Adrenal gland (tissue), 12 donors: ENCODE results near the gene EXOC4. TPM values are rescaled to one million over a fixed set of nuclear protein-coding genes. Genes with fewer than 3 reads are reported as not detected.

ENCODE experiments used
- DNase-seq, 7 donors: peaks; one replicate each; pipeline ENCODE4 v3.0.0-alpha.2; 2019 to 2020
- H3K27ac ChIP-seq, 5 donors: fragments of 200-600 bp; sonication (generic) in 4 of 5; 1 replicate in 3 of 5; 2 replicates in 2 of 5; pipeline versions ENCODE4 v1.5.1 to v1.8.0; 2016 to 2020; ENCODE audit warnings: mild to moderate bottlenecking in 1 of 5
- H3K27me3 ChIP-seq: fragments of 200-600 bp; 2 replicates; pipeline ENCODE4 v1.8.0; 2021
- H3K36me3 ChIP-seq, 2 donors: fragments of 200-600 bp; replicated peaks in 1 of 2; 1 replicate in 1 of 2; 2 replicates in 1 of 2; pipeline versions ENCODE4 v1.5.1 to v1.8.0; 2018 to 2022
- H3K4me1 ChIP-seq, 2 donors: fragments of 200-600 bp; replicated peaks in 1 of 2; 1 replicate in 1 of 2; 2 replicates in 1 of 2; pipeline versions ENCODE4 v1.5.1 to v1.8.0; 2018 to 2021
- H3K4me3 ChIP-seq, 4 donors: fragments of 200-600 bp; sonication (generic) in 3 of 4; one replicate each; pipeline ENCODE4 v1.5.1; 2016 to 2018
- H3K9me3 ChIP-seq, 3 donors: fragments of 200-600 bp; sonication (generic) in 1 of 3; replicated peaks in 1 of 3; 1 replicate in 2 of 3; 2 replicates in 1 of 3; pipeline versions ENCODE4 v1.5.1 to v1.8.0; 2016 to 2021
- CTCF ChIP-seq, 6 experiments: fragments of 450-650 bp in 4 of 6; fragments of 200-600 bp in 2 of 6; sonication (generic) in 1 of 6; IDR thresholded peaks; 1 replicate in 5 of 6; 2 replicates in 1 of 6; pipeline versions ENCODE4 v1.5.1 to v1.8.0; 2016 to 2021; ENCODE audit warnings: antibody characterized with exemption in 6 of 6, mild to moderate bottlenecking in 2 of 6, moderate library complexity in 1 of 6
- POLR2A ChIP-seq, 2 donors: fragments of 450-650 bp; IDR thresholded peaks; one replicate each; pipeline ENCODE4 v1.6.1; 2017; ENCODE audit warnings: antibody characterized with exemption in 2 of 2, mild to moderate bottlenecking in 2 of 2, moderate library complexity in 1 of 2
- WGBS, 4 donors: extraction: QIAGEN DNeasy Blood & Tissue Kit in 2 of 4; methylation state at CpG; one replicate each; pipeline versions ENCODE4 v1.1.5 to v1.1.7; 2013 to 2017; 5-methylcytosine and 5-hydroxymethylcytosine counted together
- intact Hi-C, 2 donors: fragments of 100-400 bp; cut with DNase I; formaldehyde crosslinking; loops; one replicate each; pipeline versions ENCODE4 v1.14.1 to v1.15.0; 2022 to 2023
- polyA plus RNA-seq, 3 donors: library from polyadenylated mRNA; stranded (reverse); fragments of 200-250 nt in 2 of 3; fragments of 350-450 nt in 1 of 3; fragmentation: Illumina TruSeq in 1 of 3; extraction: RNeasy Lipid Tissue Mini Kit (QIAGEN cat#74804) in 1 of 3; gene quantifications; one replicate each; pipeline ENCODE4 v1.2.3, GENCODE V29; 2013 to 2014
- total RNA-seq, 9 donors: library from RNA; depleted of rRNA in 4 of 9; stranded (reverse); fragments of >200 nt in 4 of 9; fragments of 120-200 nt in 1 of 9; fragmentation: NEBNext Ultra II Directional in 1 of 9; extraction: Animal tissue kit (Norgen Biotek cat#: 25700) in 1 of 9; gene quantifications; one replicate each; pipeline versions ENCODE4 v1.1.0 to v1.2.4, GENCODE V29; 2013 to 2023
- donor health status: healthy with polysubstance abuse.
- donor health status: Bipolar disorder and iron deficiency.
- donor health status: DM: yes; HTN: yes; CAD: no.
- donor health status: DM: no; HTN: no; CAD: no.
- donor health status: DM: no; HTN: no; CAD: no.
- donor health status: DM: yes; HTN: yes; CAD: no.

EXOC4 gene
- total and polyA plus RNA-seq, 12 donors, result 12.5 to 93.8 (median 67.4) TPM

- no peak for DNase-seq
- no peaks in the 10 kb centered on the region for H3K36me3 ChIP-seq
- TF ChIP-seq POLR2A (IDR thresholded peaks at IDR 0.05), result no peak
- no peak for TF ChIP-seq CTCF (IDR thresholded peaks at IDR 0.05)
- peaks cover 0 to 13% of the 10 kb centered on the region in 2 donors for H3K4me1 ChIP-seq
- 22 to 51% (median 35%) methylated on average over 2 of the region's 2 CpGs for WGBS, 4 donors
- H3K9me3 ChIP-seq, result no peaks in the 10 kb centered on the region
- H3K27me3 ChIP-seq, result no peaks in the 10 kb centered on the region
- no peak overlapping the region for H3K4me3 ChIP-seq
- no peak overlapping the region for H3K27ac ChIP-seq
- intact Hi-C loops, result no loop called here
Measured at GRCh38 chr7:133645884-133646391, 393.1 kb downstream of the EXOC4 start.

GRCh38 chr7:133646472-133647315, 393.8 kb downstream of the EXOC4 start:
- intact Hi-C loops, result no loop called here
- no peaks in the 10 kb centered on the region for H3K9me3 ChIP-seq
- DNase-seq, result no peak
- no peaks in the 10 kb centered on the region for H3K36me3 ChIP-seq
- no peak overlapping the region for H3K27ac ChIP-seq
- TF ChIP-seq POLR2A (IDR thresholded peaks at IDR 0.05), result no peak
- no peak for TF ChIP-seq CTCF (IDR thresholded peaks at IDR 0.05)
- no peaks in the 10 kb centered on the region for H3K27me3 ChIP-seq
- WGBS, 4 donors, result 84 to 96% (median 92%) methylated on average over 7 of the region's 7 CpGs
- H3K4me3 ChIP-seq, result no peak overlapping the region
- peaks cover 0 to 13% of the 10 kb centered on the region in 2 donors for H3K4me1 ChIP-seq

GRCh38 chr7:133649593-133649992, 396.7 kb downstream of the EXOC4 start:
- H3K4me3 ChIP-seq, result no peak overlapping the region
- TF ChIP-seq POLR2A (IDR thresholded peaks at IDR 0.05) (no peak), CTCF (IDR thresholded peaks at IDR 0.05) (no peak)
- 50 to 64% (median 56%) methylated on average over 1 of the region's 1 CpG for WGBS, 4 donors
- no peaks in the 10 kb centered on the region for H3K9me3 ChIP-seq
- H3K27me3 ChIP-seq, result no peaks in the 10 kb centered on the region
- peaks cover 0 to 13% of the 10 kb centered on the region in 2 donors for H3K4me1 ChIP-seq
- DNase-seq, result no peak
- intact Hi-C loops, result no loop called here
- H3K27ac ChIP-seq, result no peak overlapping the region
- H3K36me3 ChIP-seq, result no peaks in the 10 kb centered on the region

GRCh38 chr7:133650069-133650468, 397.2 kb downstream of the EXOC4 start:
- no peak for DNase-seq
- Histone ChIP-seq H3K27me3 (no peaks in the 10 kb centered on the region), H3K4me1 (peaks cover 0 to 13% of the 10 kb centered on the region in 2 donors), H3K27ac (no peak overlapping the region), H3K4me3 (no peak overlapping the region), H3K9me3 (no peaks in the 10 kb centered on the region), H3K36me3 (no peaks in the 10 kb centered on the region)
- WGBS, 4 donors, result 76 to 81% (median 76%) methylated on average over 3 of the region's 3 CpGs
- intact Hi-C loops, result no loop called here
- no peak for TF ChIP-seq CTCF (IDR thresholded peaks at IDR 0.05)
- no peak for TF ChIP-seq POLR2A (IDR thresholded peaks at IDR 0.05)
